Heart right ventricle (tissue), 16 donors: ENCODE measurements around the gene UBR7. TPM values are rescaled to one million over a fixed set of nuclear protein-coding genes. Genes with fewer than 3 reads are reported as not detected.

Source experiments
- ATAC-seq, 8 donors: fragments of 200-7000 bp; cut with Tn5 transposase; one replicate each; pipeline ENCODE4 v1.9.1; 2020; ENCODE audit warnings: mild to moderate bottlenecking in 8 of 8, moderate library complexity in 8 of 8, moderate number of reproducible peaks in 1 of 8
- DNase-seq, 2 donors: peaks; one replicate each; pipeline ENCODE4 v3.0.0-alpha.2; 2020
- H3K27ac ChIP-seq, 10 donors: fragments of 200-600 bp; sonication (generic) in 2 of 10; one replicate each; pipeline versions ENCODE4 v1.5.0 to v1.8.0; 2020 to 2022; ENCODE audit warnings: mild to moderate bottlenecking in 3 of 10
- H3K27me3 ChIP-seq, 7 donors: fragments of 200-600 bp; one replicate each; pipeline ENCODE4 v1.8.0; 2021 to 2022; ENCODE audit warnings: mild to moderate bottlenecking in 2 of 7
- H3K36me3 ChIP-seq, 9 donors: fragments of 200-600 bp; sonication (generic) in 1 of 9; one replicate each; pipeline versions ENCODE4 v1.5.0 to v1.8.0; 2020 to 2022; ENCODE audit warnings: mild to moderate bottlenecking in 2 of 9
- H3K4me1 ChIP-seq, 9 donors: fragments of 200-600 bp; sonication (generic) in 1 of 9; one replicate each; pipeline versions ENCODE4 v1.5.0 to v1.8.0; 2020 to 2022; ENCODE audit warnings: mild to moderate bottlenecking in 4 of 9
- H3K4me3 ChIP-seq, 10 donors: fragments of 200-600 bp; sonication (generic) in 2 of 10; one replicate each; pipeline versions ENCODE4 v1.5.0 to v1.8.0; 2020 to 2022; ENCODE audit warnings: mild to moderate bottlenecking in 7 of 10, moderate library complexity in 2 of 10
- H3K9me3 ChIP-seq, 11 donors: fragments of 200-600 bp in 10 of 11; sonication (generic) in 2 of 11; one replicate each; pipeline versions ENCODE4 v1.5.0 to v1.8.0; 2013 to 2022; ENCODE audit warnings: mild to moderate bottlenecking in 2 of 11, control low read depth in 1 of 11, moderate library complexity in 1 of 11
- CTCF ChIP-seq, 9 donors: fragments of 200-600 bp; sonication (generic) in 2 of 9; IDR thresholded peaks; one replicate each; pipeline versions ENCODE4 v1.5.0 to v1.8.0; 2021 to 2022; ENCODE audit warnings: antibody characterized with exemption in 9 of 9, mild to moderate bottlenecking in 5 of 9, moderate library complexity in 1 of 9
- WGBS, 2 donors: extraction: QIAGEN DNeasy Blood & Tissue Kit; methylation state at CpG; one replicate each; pipeline ENCODE4 v1.1.7; 2013; ENCODE audit warnings: inconsistent platforms in 1 of 2; 5-methylcytosine and 5-hydroxymethylcytosine counted together
- intact Hi-C, 10 donors: fragments of 100-400 bp; cut with DNase I; formaldehyde crosslinking; loops; one replicate each; pipeline versions ENCODE4 v1.11.1 to v1.14.2; 2022
- polyA plus RNA-seq, 2 donors: library from polyadenylated mRNA; stranded (reverse); fragments of 200-250 nt; gene quantifications; one replicate each; pipeline ENCODE4 v1.2.3, GENCODE V29; 2013
- total RNA-seq, 10 donors: library from RNA; stranded (reverse); fragmentation: NEBNext Ultra II Directional in 3 of 10; extraction: Animal tissue kit (Norgen Biotek cat#: 25700) in 3 of 10; gene quantifications; one replicate each; pipeline versions ENCODE4 v1.2.1 to v1.2.4, GENCODE V29; 2021 to 2023
- donor health status: Arrhythmogenic right ventricular cardiomyopathy.
- donor health status: ischemic (EF 13 %, LVEDD 7.1; RV severe dilation, severe dysfunction).
- donor health status: healthy with polysubstance abuse.
- donor health status: DM: no; HTN: yes; CAD: no.
- donor health status: DM: no; HTN: no; CAD: no.
- donor health status: ischemic (EF 25% LVEDD 6.9; RV normal size, moderate dysfunction).
- donor health status: ischemic (EF 25% LVEDD 5.7; RV mildly dilated, moderate dysfunction).
- donor health status: healthy.
- donor health status: DM: yes; HTN: yes; CAD: no.
- donor health status: Ischemic cardiomyopathy.
- donor health status: ischemic (EF 35%, LVEDD 5.7; RV mildly dilated, moderate dysfunction).
- donor health status: nonischemic (EF 11% LVEDD 7.7; RV severe dilation, severe dysfunction).
- donor health status: DM: yes; HTN: yes; CAD: no.
- donor health status: PGD.
- donor health status: ischemic (EF 29% LVEDD 5.4; RV normal size, mild dysfunction).
- donor health status: nonischemic (EF 23%, LVEDD 6.1; RV moderate dilation, normal function).

UBR7 gene
- total and polyA plus RNA-seq, 12 donors = 7.8 to 28.3 (median 21.1) TPM

- DNase-seq (no peak), ATAC-seq (peak in 1 of 8 donors; percentile 42)
- H3K4me3 ChIP-seq = no peak overlapping the region
- intact Hi-C loops = loop anchor here in 4 of 10 donors (10.0 kb wide), 4 partner anchors 100 to 390 kb away; partner anchors contain the start of gene BTBD7 (in 1 of the 4)
- no peak overlapping the region for H3K27ac ChIP-seq
- H3K9me3 ChIP-seq = no peaks in the 10 kb centered on the region
- 41 to 49% methylated on average over 10 of the region's 10 CpGs for WGBS, 2 donors
- TF ChIP-seq CTCF (IDR thresholded peaks at IDR 0.05) = no peak
- H3K4me1 ChIP-seq = peaks cover 0 to 14% (median 6%) of the 10 kb centered on the region in 9 donors
- H3K27me3 ChIP-seq = peaks cover 0 to 4% (median 0%) of the 10 kb centered on the region in 7 donors
- H3K36me3 ChIP-seq = peaks cover 0 to 10% (median 0%) of the 10 kb centered on the region in 9 donors
These were observed 27.7 kb downstream of the UBR7 start for GRCh38 chr14:93234798-93235197.

- DNase-seq (no peak), ATAC-seq (no peak)
- no peak overlapping the region for H3K4me3 ChIP-seq
- no peaks in the 10 kb centered on the region for H3K9me3 ChIP-seq
- H3K27ac ChIP-seq = no peak overlapping the region
- intact Hi-C loops = loop anchor here in 5 of 10 donors (10.0 kb wide), 4 partner anchors 95 to 385 kb away; partner anchors contain the start of gene BTBD7 (in 1 of the 5)
- peaks cover 0 to 63% (median 22%) of the 10 kb centered on the region in 9 donors for H3K36me3 ChIP-seq
- 95 to 96% methylated on average over 25 of the region's 25 CpGs for WGBS, 2 donors
- no peaks in the 10 kb centered on the region for H3K4me1 ChIP-seq
- TF ChIP-seq CTCF (IDR thresholded peaks at IDR 0.05) = no peak
- H3K27me3 ChIP-seq = no peaks in the 10 kb centered on the region
These were observed 33.0 kb downstream of the UBR7 start for GRCh38 chr14:93239869-93240677.

GRCh38 chr14:93240678-93241000, 33.6 kb downstream of the UBR7 start:
- TF ChIP-seq CTCF (IDR thresholded peaks at IDR 0.05) = no peak
- intact Hi-C loops = loop anchor here in 1 of 10 donors (10.0 kb wide), 1 partner anchor 374 kb away; no protein-coding TSS in a partner anchor
- Histone ChIP-seq H3K9me3 (no peaks in the 10 kb centered on the region), H3K4me3 (no peak overlapping the region), H3K4me1 (no peaks in the 10 kb centered on the region), H3K27me3 (no peaks in the 10 kb centered on the region), H3K36me3 (peaks cover 0 to 69% (median 22%) of the 10 kb centered on the region in 9 donors), H3K27ac (no peak overlapping the region)
- WGBS, 2 donors = 92 to 93% methylated on average over 3 of the region's 3 CpGs
- DNase-seq (no peak), ATAC-seq (no peak)

- 88 to 89% methylated on average over 10 of the region's 10 CpGs for WGBS, 2 donors
These were observed 38.8 kb downstream of the UBR7 start for GRCh38 chr14:93245764-93246420.

More at GRCh38 chr14:93245764-93246420, 38.8 kb downstream of the UBR7 start:
- ATAC-seq = no peak
- Histone ChIP-seq H3K4me3 (no peak overlapping the region), H3K4me1 (no peaks in the 10 kb centered on the region), H3K9me3 (no peaks in the 10 kb centered on the region), H3K27ac (no peak overlapping the region), H3K27me3 (no peaks in the 10 kb centered on the region), H3K36me3 (peaks cover 0 to 100% (median 32%) of the 10 kb centered on the region in 9 donors)
- TF ChIP-seq CTCF (IDR thresholded peaks at IDR 0.05) = no peak
- no peak for DNase-seq
- intact Hi-C loops = loop anchor here in 1 of 10 donors (10.0 kb wide), 1 partner anchor 369 kb away; no protein-coding TSS in a partner anchor
